Gastroesophageal sphincter (tissue), 4 donors: ENCODE results near the gene ADAMTS19. TPM values are rescaled to one million over a fixed set of nuclear protein-coding genes. Genes with fewer than 3 reads are reported as not detected.

Experiments
- ATAC-seq: fragments of 150-250 bp; one replicate; pipeline ENCODE4 v1.9.1; 2016; ENCODE audit warnings: mild to moderate bottlenecking, moderate library complexity
- H3K27ac ChIP-seq, 4 donors: fragments of 200-600 bp; sonication (generic) in 3 of 4; 1 replicate in 3 of 4; 2 replicates in 1 of 4; pipeline ENCODE4 v1.5.1; 2016 to 2019
- H3K27me3 ChIP-seq: fragments of 200-600 bp; sonication (generic); one replicate; pipeline ENCODE4 v1.5.1; 2019
- H3K36me3 ChIP-seq, 2 donors: fragments of 200-600 bp; sonication (generic); one replicate each; pipeline ENCODE4 v1.5.1; 2019; ENCODE audit warnings: control low read depth in 1 of 2
- H3K4me1 ChIP-seq, 3 donors: fragments of 200-600 bp; sonication (generic); 1 replicate in 2 of 3; 2 replicates in 1 of 3; pipeline ENCODE4 v1.5.1; 2016 to 2019; ENCODE audit warnings: control low read depth in 2 of 3
- H3K4me3 ChIP-seq, 2 donors: fragments of 200-600 bp; sonication (generic); one replicate each; pipeline ENCODE4 v1.5.1; 2019; ENCODE audit warnings: mild to moderate bottlenecking in 1 of 2, moderate library complexity in 1 of 2
- H3K9me3 ChIP-seq, 3 donors: fragments of 200-600 bp; sonication (generic); one replicate each; pipeline ENCODE4 v1.5.1; 2017 to 2019; ENCODE audit warnings: control low read depth in 2 of 3
- CTCF ChIP-seq, 4 experiments: fragments of 200-600 bp in 2 of 4; fragments of 450-650 bp in 2 of 4; sonication (generic) in 1 of 4; IDR thresholded peaks; one replicate each; pipeline ENCODE4 v1.5.1; 2017 to 2019; ENCODE audit warnings: antibody characterized with exemption in 4 of 4, mild to moderate bottlenecking in 2 of 4, moderate library complexity in 2 of 4
- EP300 ChIP-seq: sonication (generic); formaldehyde crosslinking; IDR thresholded peaks from one replicate; pipeline ENCODE4 v1.6.1; 2017; ENCODE audit warnings: antibody characterized with exemption, mild to moderate bottlenecking
- POLR2A ChIP-seq, 2 donors: fragments of 450-650 bp; IDR thresholded peaks; one replicate each; pipeline ENCODE4 v1.6.1; 2017; ENCODE audit warnings: antibody characterized with exemption in 2 of 2, mild to moderate bottlenecking in 2 of 2, moderate library complexity in 1 of 2
- POLR2AphosphoS5 ChIP-seq: sonication (generic); formaldehyde crosslinking; IDR thresholded peaks from one replicate; pipeline ENCODE4 v1.6.1; 2017; ENCODE audit warnings: antibody characterized with exemption
- WGBS, 2 donors: methylation state at CpG; one replicate each; pipeline ENCODE4 v1.1.5; 2018; ENCODE audit warnings: low coverage in 1 of 2; 5-methylcytosine and 5-hydroxymethylcytosine counted together
- total RNA-seq, 4 donors: library from RNA; depleted of rRNA; stranded (reverse); fragments of >200 nt; gene quantifications; one replicate each; pipeline ENCODE4 v1.1.0, GENCODE V29; 2016

ADAMTS19 gene
- total RNA-seq, 4 donors from 2014 or later, result 0.94 to 11.3 (median 4.4) TPM

- Histone ChIP-seq H3K27ac (no peak overlapping the region), H3K4me1 (no peaks in the 10 kb centered on the region), H3K36me3 (no peaks in the 10 kb centered on the region), H3K4me3 (no peak overlapping the region), H3K9me3 (no peaks in the 10 kb centered on the region), H3K27me3 (no peaks in the 10 kb centered on the region)
- no peak for ATAC-seq
- no peak for TF ChIP-seq EP300
- no peak for TF ChIP-seq CTCF (IDR thresholded peaks at IDR 0.05)
- no peak for TF ChIP-seq POLR2A (IDR thresholded peaks at IDR 0.05)
- no peak for TF ChIP-seq POLR2AphosphoS5
- WGBS, 2 donors, result 92% methylated on average over 1 of the region's 1 CpG; no CpG with 5 or more reads in 1 of the 2 donors
Measured at GRCh38 chr5:129608350-129608749, 148.3 kb downstream of the ADAMTS19 start.

GRCh38 chr5:129609710-129610109, 149.6 kb downstream of the ADAMTS19 start:
- no peak overlapping the region for H3K4me3 ChIP-seq
- TF ChIP-seq POLR2AphosphoS5 (no peak), POLR2A (IDR thresholded peaks at IDR 0.05) (no peak), CTCF (IDR thresholded peaks at IDR 0.05) (no peak), EP300 (no peak)
- H3K36me3 ChIP-seq, result no peaks in the 10 kb centered on the region
- WGBS, 2 donors, result 28 to 56% methylated on average over 1 of the region's 1 CpG
- H3K9me3 ChIP-seq, result no peaks in the 10 kb centered on the region
- no peak overlapping the region for H3K27ac ChIP-seq
- no peaks in the 10 kb centered on the region for H3K4me1 ChIP-seq
- no peaks in the 10 kb centered on the region for H3K27me3 ChIP-seq
- ATAC-seq, result no peak

GRCh38 chr5:129616517-129616916, 156.4 kb downstream of the ADAMTS19 start:
- no peak for ATAC-seq
- 7 to 21% methylated on average over 1 of the region's 1 CpG for WGBS, 2 donors
- Histone ChIP-seq H3K36me3 (no peaks in the 10 kb centered on the region), H3K4me3 (no peak overlapping the region), H3K27me3 (no peaks in the 10 kb centered on the region), H3K4me1 (peaks cover 0 to 12% (median 0%) of the 10 kb centered on the region in 3 donors), H3K27ac (peak overlapping the region in 3 of 4 donors; percentile 28 to 78 (median 35)), H3K9me3 (no peaks in the 10 kb centered on the region)
- no peak for TF ChIP-seq POLR2A (IDR thresholded peaks at IDR 0.05)
- TF ChIP-seq CTCF (IDR thresholded peaks at IDR 0.05), result no peak
- TF ChIP-seq POLR2AphosphoS5, result no peak
- no peak for TF ChIP-seq EP300

GRCh38 chr5:129617206-129617605, 157.1 kb downstream of the ADAMTS19 start:
- H3K36me3 ChIP-seq, result no peaks in the 10 kb centered on the region
- peak; percentile 55 for ATAC-seq
- H3K27ac ChIP-seq, result peak overlapping the region; percentile 28 to 78 (median 42)
- WGBS, 2 donors, result 22 to 33% methylated on average over 1 of the region's 1 CpG
- H3K4me1 ChIP-seq, result peaks cover 0 to 12% (median 0%) of the 10 kb centered on the region in 3 donors
- no peaks in the 10 kb centered on the region for H3K27me3 ChIP-seq
- H3K4me3 ChIP-seq, result no peak overlapping the region
- TF ChIP-seq POLR2A (IDR thresholded peaks at IDR 0.05), result no peak
- no peaks in the 10 kb centered on the region for H3K9me3 ChIP-seq

DNA sequence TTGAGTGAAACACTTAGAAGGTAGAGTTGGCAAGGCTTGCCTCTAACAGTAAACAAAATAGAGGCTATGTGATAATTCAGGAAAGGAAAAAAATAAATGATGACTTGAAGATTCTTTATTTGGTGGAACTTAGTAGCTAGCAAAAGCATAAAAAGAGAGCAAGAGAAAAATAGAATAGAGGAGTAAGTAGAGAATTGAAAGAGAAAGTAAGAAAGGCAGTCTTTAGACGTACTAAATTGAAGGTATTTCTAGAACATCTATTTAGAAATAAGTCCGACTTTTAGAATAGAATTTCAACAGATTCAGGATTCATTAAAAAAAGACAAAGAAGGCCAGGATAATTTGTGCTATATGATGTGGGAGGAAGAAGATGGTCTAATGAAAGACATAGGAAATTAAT, 159.7 kb downstream of the ADAMTS19 start:
- Histone ChIP-seq H3K4me1 (peaks cover 0 to 12% (median 0%) of the 10 kb centered on the region in 3 donors), H3K36me3 (no peaks in the 10 kb centered on the region), H3K27me3 (no peaks in the 10 kb centered on the region), H3K27ac (peak overlapping the region in 2 of 4 donors; percentile 9 to 15), H3K4me3 (peak overlapping the region in 1 of 2 donors; percentile 5), H3K9me3 (no peaks in the 10 kb centered on the region)
- 42 to 50% methylated on average over 2 of the region's 2 CpGs for WGBS, 2 donors
- no peak for ATAC-seq
- no peak for TF ChIP-seq CTCF (IDR thresholded peaks at IDR 0.05)
- no peak for TF ChIP-seq POLR2A (IDR thresholded peaks at IDR 0.05)
- no peak for TF ChIP-seq EP300
- no peak for TF ChIP-seq POLR2AphosphoS5
